Measurements from ENCODE around the gene IMPG2.

GRCh38 chr3:101216710-101217465, 103.5 kb downstream of the IMPG2 start:
- TF ChIP-seq CTCF (conservative IDR thresholded peaks at IDR 0.05; ENCODE audit: low read depth, low read length) (no peak), EZH2 (IDR thresholded peaks at IDR 0.05; ENCODE audit: borderline replicate concordance, low read depth, low read length, poor library complexity, severe bottlenecking) (no peak)

All from A673 (cell line).